ENCODE measurements around the gene NDUFC2. TPM values are rescaled to one million over a fixed set of nuclear protein-coding genes. Genes with fewer than 3 reads are reported as not detected.
"Not testable (repeated sequence)": the region's sequence is repeated elsewhere in the genome, so short reads cannot be mapped to it uniquely, and the experiment has no call there.

NDUFC2 gene
- polyA plus RNA-seq, 1 donor from 2014 or later: 269 TPM

DNA sequence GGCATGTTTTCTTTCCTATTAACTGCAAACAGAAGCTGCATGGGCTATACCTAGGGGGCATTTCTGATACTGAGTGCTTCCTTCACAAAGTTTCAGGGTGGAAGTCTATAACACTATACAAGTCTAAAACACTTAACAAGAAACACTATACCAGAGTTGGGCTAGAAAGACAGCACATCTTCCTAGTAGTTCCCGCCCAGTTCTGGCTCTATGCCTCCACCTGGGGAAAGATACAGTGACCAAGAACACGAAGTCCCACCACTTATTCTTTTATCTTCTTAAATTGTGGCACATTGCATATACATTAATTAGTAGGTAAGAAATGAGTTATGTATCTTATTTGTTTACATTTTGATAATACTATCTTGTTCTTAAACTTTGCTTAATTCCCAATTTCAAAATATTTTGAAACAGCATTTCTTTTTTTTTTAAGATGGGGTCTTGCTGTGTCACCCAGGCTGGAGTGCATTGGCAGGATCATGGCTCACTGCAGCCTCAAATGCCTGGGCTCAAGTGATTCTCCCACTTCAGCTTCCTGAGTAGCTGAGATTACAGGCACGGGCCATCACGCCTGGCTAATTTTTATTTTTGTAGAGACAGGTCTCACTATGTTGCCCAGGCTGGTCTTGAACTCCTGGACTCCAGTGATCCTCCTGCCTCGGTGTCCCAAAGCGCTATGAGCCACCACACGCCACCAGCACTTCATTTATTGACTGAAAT is 18.2 kb upstream of the NDUFC2 start:
- no peaks in the 10 kb centered on the region for H3K9me2 ChIP-seq (ENCODE audit: insufficient read depth, low read length)
- H3K4me2 ChIP-seq (ENCODE audit: low read length): no peak overlapping the region
- H3K36me3 ChIP-seq (ENCODE audit: insufficient read depth, low read length): no peaks in the 10 kb centered on the region
- no peaks in the 10 kb centered on the region for H3K27me3 ChIP-seq (ENCODE audit: insufficient read depth, low read depth, low read length)
- TF ChIP-seq POLR2AphosphoS5 (IDR thresholded peaks at IDR 0.05) (no peak), EP300 (conservative IDR thresholded peaks at IDR 0.05; ENCODE audit: poor library complexity, severe bottlenecking) (no peak), MXI1 (conservative IDR thresholded peaks at IDR 0.05; ENCODE audit: poor library complexity, severe bottlenecking) (no peak), TAF1 (IDR thresholded peaks at IDR 0.05; ENCODE audit: low read depth) (no peak), SMC3 (conservative IDR thresholded peaks at IDR 0.05; ENCODE audit: poor library complexity) (no peak), RAD21 (conservative IDR thresholded peaks at IDR 0.05) (no peak), EZH2 (IDR thresholded peaks at IDR 0.05; ENCODE audit: borderline replicate concordance, insufficient read depth, low read length, poor library complexity, severe bottlenecking) (no peak)
- TF ChIP-seq, protein P1, sequence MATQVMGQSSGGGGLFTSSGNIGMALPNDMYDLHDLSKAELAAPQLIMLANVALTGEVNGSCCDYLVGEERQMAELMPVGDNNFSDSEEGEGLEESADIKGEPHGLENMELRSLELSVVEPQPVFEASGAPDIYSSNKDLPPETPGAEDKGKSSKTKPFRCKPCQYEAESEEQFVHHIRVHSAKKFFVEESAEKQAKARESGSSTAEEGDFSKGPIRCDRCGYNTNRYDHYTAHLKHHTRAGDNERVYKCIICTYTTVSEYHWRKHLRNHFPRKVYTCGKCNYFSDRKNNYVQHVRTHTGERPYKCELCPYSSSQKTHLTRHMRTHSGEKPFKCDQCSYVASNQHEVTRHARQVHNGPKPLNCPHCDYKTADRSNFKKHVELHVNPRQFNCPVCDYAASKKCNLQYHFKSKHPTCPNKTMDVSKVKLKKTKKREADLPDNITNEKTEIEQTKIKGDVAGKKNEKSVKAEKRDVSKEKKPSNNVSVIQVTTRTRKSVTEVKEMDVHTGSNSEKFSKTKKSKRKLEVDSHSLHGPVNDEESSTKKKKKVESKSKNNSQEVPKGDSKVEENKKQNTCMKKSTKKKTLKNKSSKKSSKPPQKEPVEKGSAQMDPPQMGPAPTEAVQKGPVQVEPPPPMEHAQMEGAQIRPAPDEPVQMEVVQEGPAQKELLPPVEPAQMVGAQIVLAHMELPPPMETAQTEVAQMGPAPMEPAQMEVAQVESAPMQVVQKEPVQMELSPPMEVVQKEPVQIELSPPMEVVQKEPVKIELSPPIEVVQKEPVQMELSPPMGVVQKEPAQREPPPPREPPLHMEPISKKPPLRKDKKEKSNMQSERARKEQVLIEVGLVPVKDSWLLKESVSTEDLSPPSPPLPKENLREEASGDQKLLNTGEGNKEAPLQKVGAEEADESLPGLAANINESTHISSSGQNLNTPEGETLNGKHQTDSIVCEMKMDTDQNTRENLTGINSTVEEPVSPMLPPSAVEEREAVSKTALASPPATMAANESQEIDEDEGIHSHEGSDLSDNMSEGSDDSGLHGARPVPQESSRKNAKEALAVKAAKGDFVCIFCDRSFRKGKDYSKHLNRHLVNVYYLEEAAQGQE (IDR thresholded peaks at IDR 0.05; ENCODE audit: borderline replicate concordance): no peak
- TF ChIP-seq, protein P2, sequence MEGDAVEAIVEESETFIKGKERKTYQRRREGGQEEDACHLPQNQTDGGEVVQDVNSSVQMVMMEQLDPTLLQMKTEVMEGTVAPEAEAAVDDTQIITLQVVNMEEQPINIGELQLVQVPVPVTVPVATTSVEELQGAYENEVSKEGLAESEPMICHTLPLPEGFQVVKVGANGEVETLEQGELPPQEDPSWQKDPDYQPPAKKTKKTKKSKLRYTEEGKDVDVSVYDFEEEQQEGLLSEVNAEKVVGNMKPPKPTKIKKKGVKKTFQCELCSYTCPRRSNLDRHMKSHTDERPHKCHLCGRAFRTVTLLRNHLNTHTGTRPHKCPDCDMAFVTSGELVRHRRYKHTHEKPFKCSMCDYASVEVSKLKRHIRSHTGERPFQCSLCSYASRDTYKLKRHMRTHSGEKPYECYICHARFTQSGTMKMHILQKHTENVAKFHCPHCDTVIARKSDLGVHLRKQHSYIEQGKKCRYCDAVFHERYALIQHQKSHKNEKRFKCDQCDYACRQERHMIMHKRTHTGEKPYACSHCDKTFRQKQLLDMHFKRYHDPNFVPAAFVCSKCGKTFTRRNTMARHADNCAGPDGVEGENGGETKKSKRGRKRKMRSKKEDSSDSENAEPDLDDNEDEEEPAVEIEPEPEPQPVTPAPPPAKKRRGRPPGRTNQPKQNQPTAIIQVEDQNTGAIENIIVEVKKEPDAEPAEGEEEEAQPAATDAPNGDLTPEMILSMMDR (IDR thresholded peaks at IDR 0.05; ENCODE audit: poor library complexity, severe bottlenecking): no peak
- H2AFZ ChIP-seq (ENCODE audit: low read depth, low read length): no peak overlapping the region
- no peak overlapping the region for H3K27ac ChIP-seq (ENCODE audit: low read length)
- no peaks in the 10 kb centered on the region for H4K20me1 ChIP-seq (ENCODE audit: insufficient read depth)
- H3K4me3 ChIP-seq (ENCODE audit: low read length): no peak overlapping the region
- H3F3A ChIP-seq (ENCODE audit: insufficient read depth, low read length, poor library complexity, severe bottlenecking): no peaks in the 10 kb centered on the region
- no peaks in the 10 kb centered on the region for H3K79me2 ChIP-seq (replicated peaks; ENCODE audit: insufficient read depth, low read length)
- no peaks in the 10 kb centered on the region for H3K9me3 ChIP-seq (ENCODE audit: low read length)
- no peak overlapping the region for H3K9ac ChIP-seq (ENCODE audit: low read length)

DNA sequence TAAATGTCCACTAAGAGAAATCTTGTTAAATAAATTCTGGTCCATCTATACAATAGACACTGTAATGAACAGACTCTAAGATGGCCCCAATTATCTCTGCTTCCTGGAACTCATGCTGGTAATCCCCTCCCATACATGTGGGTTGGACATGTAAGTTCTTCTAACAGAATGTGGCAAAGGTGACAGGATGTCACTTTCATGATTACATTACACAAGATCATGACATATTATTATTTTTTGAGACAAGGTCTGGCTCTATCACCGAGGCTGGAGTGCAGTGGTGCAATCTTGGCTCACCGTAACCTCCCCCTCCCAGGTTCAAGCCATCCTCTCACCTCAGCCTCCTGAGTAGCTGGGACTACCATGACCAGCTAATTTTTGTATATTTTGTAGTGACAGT is 14.6 kb upstream of the NDUFC2 start:
- Histone ChIP-seq H3K4me3 (ENCODE audit: low read length) (no peak overlapping the region), H3K27ac (ENCODE audit: low read length) (no peak overlapping the region), H4K20me1 (ENCODE audit: insufficient read depth) (no peaks in the 10 kb centered on the region), H3K79me2 (replicated peaks; ENCODE audit: insufficient read depth, low read length) (no peaks in the 10 kb centered on the region), H3F3A (ENCODE audit: insufficient read depth, low read length, poor library complexity, severe bottlenecking) (no peaks in the 10 kb centered on the region), H3K36me3 (ENCODE audit: insufficient read depth, low read length) (no peaks in the 10 kb centered on the region), H3K9me2 (ENCODE audit: insufficient read depth, low read length) (no peaks in the 10 kb centered on the region), H3K27me3 (ENCODE audit: insufficient read depth, low read depth, low read length) (no peaks in the 10 kb centered on the region), H2AFZ (ENCODE audit: low read depth, low read length) (no peak overlapping the region), H3K4me2 (ENCODE audit: low read length) (no peak overlapping the region), H3K9ac (ENCODE audit: low read length) (no peak overlapping the region), H3K9me3 (ENCODE audit: low read length) (no peaks in the 10 kb centered on the region)
- TF ChIP-seq, protein P1 (IDR thresholded peaks at IDR 0.05; ENCODE audit: borderline replicate concordance): no peak

DNA sequence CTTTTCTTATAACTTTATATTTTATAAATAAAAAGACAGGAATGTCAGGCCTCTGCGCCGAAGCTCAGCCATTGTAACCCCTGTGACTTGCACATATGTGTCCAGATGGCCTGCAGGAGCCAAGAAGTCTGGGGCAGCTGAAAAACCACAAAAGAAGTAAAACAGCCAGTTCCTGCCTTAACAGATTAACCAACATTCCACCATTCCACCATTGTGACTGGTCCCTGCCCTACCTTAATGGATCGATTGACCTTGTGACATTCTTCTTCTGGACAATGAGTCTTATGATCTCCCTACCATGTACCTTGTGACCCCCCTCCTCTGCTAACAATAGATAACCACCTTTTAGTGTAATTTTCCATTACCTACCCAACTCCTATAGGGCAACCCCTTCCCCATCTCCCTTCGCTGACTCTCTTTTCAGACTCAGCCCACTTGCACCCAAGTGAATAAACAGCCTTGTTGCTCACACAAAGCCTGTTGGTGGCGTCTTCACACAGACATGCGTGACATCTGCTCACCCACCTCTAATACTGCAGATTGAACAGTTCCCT is 6.9 kb upstream of the NDUFC2 start:
- H3F3A ChIP-seq (ENCODE audit: insufficient read depth, low read length, poor library complexity, severe bottlenecking); H3K4me3 ChIP-seq (ENCODE audit: low read length); H4K20me1 ChIP-seq (ENCODE audit: insufficient read depth); H3K9me2 ChIP-seq (ENCODE audit: insufficient read depth, low read length); H3K27ac ChIP-seq (ENCODE audit: low read length); H2AFZ ChIP-seq (ENCODE audit: low read depth, low read length); H3K9ac ChIP-seq (ENCODE audit: low read length); H3K9me3 ChIP-seq (ENCODE audit: low read length); H3K4me2 ChIP-seq (ENCODE audit: low read length); H3K79me2 ChIP-seq (replicated peaks; ENCODE audit: insufficient read depth, low read length); H3K27me3 ChIP-seq (ENCODE audit: insufficient read depth, low read depth, low read length); H3K36me3 ChIP-seq (ENCODE audit: insufficient read depth, low read length): not testable (repeated sequence)
